IMR-90 (cell line): ENCODE results near the gene MRPS34. TPM values are rescaled to one million over a fixed set of nuclear protein-coding genes. Genes with fewer than 3 reads are reported as not detected.

ENCODE experiments used
- ATAC-seq: fragments of 200-7000 bp; cut with Tn5 transposase; 2 replicates; pipeline ENCODE4 v1.9.1; 2020; ENCODE audit warnings: low read depth, mild to moderate bottlenecking, moderate library complexity
- BruUV-seq: library from RNA; stranded (reverse); fragments of 400-500 nt; replicated peaks from 2 replicates; lab custom pipeline; 2021; lab: Mats Ljungman, UMichigan
- CTCF ChIA-PET: fragments of 300-600 bp; formaldehyde crosslinking; extraction: SDS; loops from one replicate; lab custom pipeline; 2021; ENCODE audit warnings: antibody characterized with exemption; lab: Yijun Ruan, JAX
- POLR2A ChIA-PET: fragments of 300-600 bp; sonication (Branson Sonifier 250); formaldehyde crosslinking; loops from one replicate; lab custom pipeline; 2022; ENCODE audit warnings: antibody characterized with exemption; ENCODE audit not compliant: unreplicated experiment; lab: Charles Lee
- DNase-seq: peaks from one replicate; pipeline ENCODE4 v3.0.0; 2013
- H2AFZ ChIP-seq: replicated peaks from 2 replicates; pipeline ENCODE3; 2013; ENCODE audit warnings: low read length, mild to moderate bottlenecking; ENCODE audit not compliant: poor library complexity
- H2AK5ac ChIP-seq: 2 replicates; pipeline ENCODE4 v1.6.1; 2013; ENCODE audit warnings: low read depth, low read length, inconsistent platforms
- H2AK9ac ChIP-seq: replicated peaks from 2 replicates; pipeline ENCODE3; 2013; ENCODE audit warnings: mild to moderate bottlenecking, low read depth, low read length, moderate library complexity; ENCODE audit not compliant: poor library complexity
- H2BK120ac ChIP-seq: 2 replicates; pipeline ENCODE4 v1.6.1; 2013; ENCODE audit warnings: low read depth, low read length, inconsistent platforms
- H2BK15ac ChIP-seq: 3 replicates; pipeline ENCODE4 v1.6.1; 2013; ENCODE audit warnings: low read depth, low read length, inconsistent platforms
- H2BK20ac ChIP-seq: 2 replicates; pipeline ENCODE4 v1.6.1; 2013; ENCODE audit warnings: low read depth, mild to moderate bottlenecking, inconsistent platforms, low read length, moderate library complexity
- H2BK5ac ChIP-seq: 2 replicates; pipeline ENCODE4 v1.6.1; 2013; ENCODE audit warnings: mild to moderate bottlenecking, low read depth, low read length, inconsistent platforms; ENCODE audit not compliant: poor library complexity, severe bottlenecking
- H3K14ac ChIP-seq: replicated peaks from 2 replicates; pipeline ENCODE4 v1.6.1; 2013; ENCODE audit warnings: low read depth, low read length, inconsistent platforms
- H3K18ac ChIP-seq: 2 replicates; pipeline ENCODE4 v1.6.1; 2013; ENCODE audit warnings: low read depth, low read length, control low read depth
- H3K23ac ChIP-seq: 2 replicates; pipeline ENCODE4 v1.6.1; 2013; ENCODE audit warnings: low read depth, low read length, inconsistent platforms
- H3K27ac ChIP-seq: 2 replicates; pipeline ENCODE4 v1.5.1; 2013; ENCODE audit warnings: mild to moderate bottlenecking, control low read depth, low read length; ENCODE audit not compliant: insufficient read depth
- H3K27me3 ChIP-seq: 2 replicates; pipeline ENCODE4 v1.6.1; 2013; ENCODE audit warnings: low read length; ENCODE audit not compliant: control insufficient read depth, insufficient read depth
- H3K36me3 ChIP-seq: 2 replicates; pipeline ENCODE4 v1.6.1; 2013; ENCODE audit warnings: low read length, mixed read lengths; ENCODE audit not compliant: control insufficient read depth, insufficient read depth
- H3K4ac ChIP-seq: 2 replicates; pipeline ENCODE4 v1.6.1; 2013; ENCODE audit warnings: low read depth, low read length, inconsistent platforms
- H3K4me1 ChIP-seq: 2 replicates; pipeline ENCODE4 v1.6.1; 2013; ENCODE audit warnings: low read length, mixed read lengths; ENCODE audit not compliant: control insufficient read depth, insufficient read depth
- H3K4me2 ChIP-seq: 2 replicates; pipeline ENCODE4 v1.6.1; 2013; ENCODE audit warnings: low read depth, mild to moderate bottlenecking, control low read depth, low read length, moderate library complexity
- H3K4me3 ChIP-seq: 2 replicates; pipeline ENCODE4 v1.5.1; 2013; ENCODE audit warnings: low read depth, mild to moderate bottlenecking, control low read depth, low read length, moderate library complexity; ENCODE audit not compliant: insufficient read depth
- H3K56ac ChIP-seq: 2 replicates; pipeline ENCODE4 v1.6.1; 2013; ENCODE audit warnings: low read length, inconsistent platforms; ENCODE audit not compliant: insufficient read depth; ENCODE audit errors: extremely low read depth
- H3K79me1 ChIP-seq, 2 experiments: 2 replicates each; pipeline ENCODE4 v1.6.1; 2013; ENCODE audit warnings: low read length in 2 of 2, inconsistent platforms in 1 of 2, low read depth in 1 of 2
- H3K9ac ChIP-seq: 2 replicates; pipeline ENCODE4 v1.6.1; 2013; ENCODE audit warnings: low read depth, low read length, control low read depth
- H3K9me1 ChIP-seq: 2 replicates; pipeline ENCODE4 v1.6.1; 2013; ENCODE audit warnings: low read length, inconsistent platforms; ENCODE audit not compliant: insufficient read depth
- H3K9me3 ChIP-seq: 2 replicates; pipeline ENCODE4 v1.6.1; 2013; ENCODE audit warnings: low read length; ENCODE audit not compliant: control insufficient read depth, insufficient read depth
- H4K20me1 ChIP-seq: 2 replicates; pipeline ENCODE4 v1.6.1; 2013; ENCODE audit warnings: low read length, inconsistent platforms; ENCODE audit not compliant: insufficient read depth
- H4K5ac ChIP-seq: 2 replicates; pipeline ENCODE4 v1.6.1; 2013; ENCODE audit warnings: mild to moderate bottlenecking, low read depth, low read length, control low read depth
- H4K8ac ChIP-seq, 2 experiments: 2 replicates each; pipeline ENCODE4 v1.6.1; 2013; ENCODE audit warnings: low read depth in 2 of 2, low read length in 2 of 2, control low read depth in 1 of 2, inconsistent platforms in 1 of 2
- H4K91ac ChIP-seq: 2 replicates; pipeline ENCODE4 v1.6.1; 2013; ENCODE audit warnings: low read depth, low read length, inconsistent platforms; ENCODE audit not compliant: insufficient read depth
- BHLHE40 ChIP-seq: fragments of 150-350 bp; IDR thresholded peaks from 2 replicates; pipeline ENCODE4 v1.6.1; 2016; ENCODE audit warnings: mild to moderate bottlenecking, low read depth, low read length
- CEBPB ChIP-seq: IDR thresholded peaks from 2 replicates; pipeline ENCODE4 v1.6.1; 2012; ENCODE audit warnings: low read depth, low read length, improper control_type of control experiment
- CHD1 ChIP-seq: IDR thresholded peaks from 2 replicates; pipeline ENCODE4 v1.6.1; 2012; ENCODE audit warnings: low read depth, low read length, improper control_type of control experiment
- CTCF ChIP-seq: conservative IDR thresholded peaks from 2 replicates; pipeline ENCODE4 v1.5.1; 2012; ENCODE audit warnings: mild to moderate bottlenecking, low read depth, low read length, improper control_type of control experiment
- ELK1 ChIP-seq: fragments of 150-350 bp; IDR thresholded peaks from 2 replicates; pipeline ENCODE4 v1.6.1; 2016; ENCODE audit warnings: low read depth, mild to moderate bottlenecking, low read length, moderate library complexity, borderline replicate concordance
- FOS ChIP-seq: fragments of 150-350 bp; IDR thresholded peaks from 2 replicates; pipeline ENCODE4 v1.6.1; 2016; ENCODE audit warnings: low read depth, low read length
- MAFK ChIP-seq: IDR thresholded peaks from 2 replicates; pipeline ENCODE4 v1.6.1; 2012; ENCODE audit warnings: low read depth, low read length, improper control_type of control experiment
- MAZ ChIP-seq: IDR thresholded peaks from 2 replicates; pipeline ENCODE4 v1.6.1; 2012; ENCODE audit warnings: low read depth, mild to moderate bottlenecking, low read length, improper control_type of control experiment, moderate library complexity, borderline replicate concordance
- MXI1 ChIP-seq: IDR thresholded peaks from 2 replicates; pipeline ENCODE4 v1.6.1; 2012; ENCODE audit warnings: low read depth, mild to moderate bottlenecking, low read length, moderate library complexity, borderline replicate concordance
- NFE2L2 ChIP-seq: fragments of 150-350 bp; IDR thresholded peaks from 2 replicates; pipeline ENCODE4 v1.6.1; 2016; ENCODE audit warnings: low read depth, mild to moderate bottlenecking, low read length
- POLR2A ChIP-seq: IDR thresholded peaks from 2 replicates; pipeline ENCODE4 v1.6.1; 2012; ENCODE audit warnings: mild to moderate bottlenecking, low read depth, low read length
- RAD21 ChIP-seq: IDR thresholded peaks from 2 replicates; pipeline ENCODE4 v1.6.1; 2012; ENCODE audit warnings: low read length, improper control_type of control experiment
- RCOR1 ChIP-seq: IDR thresholded peaks from 2 replicates; pipeline ENCODE4 v1.6.1; 2012; ENCODE audit warnings: mild to moderate bottlenecking, low read length, improper control_type of control experiment; ENCODE audit not compliant: insufficient replicate concordance
- RFX5 ChIP-seq: IDR thresholded peaks from 2 replicates; pipeline ENCODE4 v1.8.0; 2012; ENCODE audit warnings: low read depth, mild to moderate bottlenecking, low read length, moderate library complexity
- SMC3 ChIP-seq: fragments of 150-350 bp; IDR thresholded peaks from 2 replicates; pipeline ENCODE4 v1.6.1; 2016; ENCODE audit warnings: low read depth, mild to moderate bottlenecking, antibody characterized with exemption, low read length, moderate library complexity
- WGBS, 2 experiments: methylation state at CpG; one replicate each; pipeline versions ENCODE4 v1.1.5 to v1.1.7; 2013; ENCODE audit warnings: missing lambda C conversion rate in 2 of 2; ENCODE audit not compliant: insufficient read length in 1 of 2; ENCODE audit errors: extremely low coverage in 2 of 2; 5-methylcytosine and 5-hydroxymethylcytosine counted together
- dilution Hi-C: fragments of 300-500 bp; cut with HindIII; formaldehyde crosslinking; loops from one replicate; pipeline ENCODE4 v1.14.3; 2018; ENCODE audit warnings: low sequenced_read_pairs; ENCODE audit not compliant: unreplicated experiment
- in situ Hi-C: fragments of 300-500 bp; cut with MboI; formaldehyde crosslinking; loops from 3 replicates; pipeline ENCODE4 v1.14.3; 2019; ENCODE audit warnings: low sequenced_read_pairs, inconsistent platforms, mixed read lengths
- intact Hi-C: fragments of 100-400 bp; cut with micrococcal nuclease; formaldehyde crosslinking; loops from 2 replicates; pipeline ENCODE4 v1.10.0; 2022
- polyA plus RNA-seq, 3 experiments: library from polyadenylated mRNA; depleted of rRNA; stranded (reverse); fragments of >200 nt; gene quantifications; 2 replicates each; pipeline ENCODE4 v1.2.3, GENCODE V29; 2012; ENCODE audit warnings: low replicate concordance in 1 of 3
- total RNA-seq: library from RNA; depleted of rRNA; stranded (reverse); fragments of >200 nt; gene quantifications from 2 replicates; pipeline ENCODE4 v1.2.3, GENCODE V29; 2012

Gene MRPS34
- total and polyA plus RNA-seq, 2 of the 4 experiments (the other 2 are of a cell fraction), result 68.5 to 80.4 TPM

GRCh38 chr16:1787322-1788094, 14.6 kb upstream of the MRPS34 start:
- no TSS peak for BruUV-seq
- Histone ChIP-seq H3K9me3 (no peaks in the 10 kb centered on the region), H3K14ac (no peak overlapping the region), H2BK120ac (no peak overlapping the region), H3K27ac (no peak overlapping the region), H3K9me1 (peaks cover 4% of the 10 kb centered on the region; the same call in 1 of the 2 replicates), H3K79me1 (peaks cover 12 to 40% of the 10 kb centered on the region in 2 experiments; a peak in 3 of 4 replicates), H2BK20ac (no peak overlapping the region), H3K27me3 (no peaks in the 10 kb centered on the region), H4K20me1 (peaks cover 38% of the 10 kb centered on the region), H2BK15ac (no peak overlapping the region), H3K4ac (no peak overlapping the region), H3K36me3 (peaks cover 35% of the 10 kb centered on the region), H2AFZ (no peak overlapping the region), H2BK5ac (no peak overlapping the region), H3K23ac (no peak overlapping the region), H3K4me3 (no peak overlapping the region), H2AK9ac (no peak overlapping the region), H3K18ac (no peak overlapping the region), H3K56ac (no peak overlapping the region), H3K4me2 (no peak overlapping the region), H4K8ac (no peak overlapping the region), H2AK5ac (no peak overlapping the region), H3K9ac (no peak overlapping the region), H4K5ac (no peak overlapping the region), H4K91ac (no peak overlapping the region), H3K4me1 (no peaks in the 10 kb centered on the region)
- TF ChIP-seq NFE2L2, result no peak
- TF ChIP-seq POLR2A, result no peak
- TF ChIP-seq CTCF, result no peak
- no peak for TF ChIP-seq FOS
- no peak for TF ChIP-seq RAD21
- TF ChIP-seq MAFK, result no peak
- no peak for TF ChIP-seq MAZ
- TF ChIP-seq SMC3, result no peak
- no peak for TF ChIP-seq BHLHE40
- no peak for TF ChIP-seq RFX5
- no peak for TF ChIP-seq RCOR1
- TF ChIP-seq ELK1, result no peak
- TF ChIP-seq MXI1, result no peak
- TF ChIP-seq CHD1, result no peak
- TF ChIP-seq CEBPB, result no peak
- 96% methylated on average over 26 of the region's 44 CpGs; no CpG with 5 or more reads in 1 of the 2 experiments for WGBS, 2 experiments
- DNase-seq (no peak), ATAC-seq (no peak)
- CTCF ChIA-PET, result no interaction called here
- POLR2A ChIA-PET, result no interaction called here
- in situ Hi-C loops (no loop called here), intact Hi-C loops (no loop called here), dilution Hi-C loops (no loop called here)
